Activated naive CD4-positive, alpha-beta T cell treated with anti-CD3 and anti-CD28 coated beads, Interleukin-2, amount 50 U/mL, for 24 hours (primary cell): ENCODE measurements around the gene CELA1.
A peak's percentile ranks its signal among the peaks of the same experiment; 100 is the strongest.

Source experiments
- H3K27ac Mint-ChIP-seq: one replicate; pipeline ENCODE4 v1.8.0; 2021; ENCODE audit warnings: mild to moderate bottlenecking, mixed read lengths
- H3K27me3 Mint-ChIP-seq: one replicate; pipeline ENCODE4 v1.8.0; 2021; ENCODE audit warnings: mixed read lengths
- H3K36me3 Mint-ChIP-seq: one replicate; pipeline ENCODE4 v1.8.0; 2021; ENCODE audit warnings: mixed read lengths
- H3K4me1 Mint-ChIP-seq: one replicate; pipeline ENCODE4 v1.8.0; 2021; ENCODE audit warnings: mixed read lengths
- H3K4me3 Mint-ChIP-seq: one replicate; pipeline ENCODE4 v1.8.0; 2021; ENCODE audit warnings: mild to moderate bottlenecking, mixed read lengths
- H3K9me3 Mint-ChIP-seq: one replicate; pipeline ENCODE4 v1.8.0; 2021; ENCODE audit warnings: mixed read lengths

Gene CELA1

DNA sequence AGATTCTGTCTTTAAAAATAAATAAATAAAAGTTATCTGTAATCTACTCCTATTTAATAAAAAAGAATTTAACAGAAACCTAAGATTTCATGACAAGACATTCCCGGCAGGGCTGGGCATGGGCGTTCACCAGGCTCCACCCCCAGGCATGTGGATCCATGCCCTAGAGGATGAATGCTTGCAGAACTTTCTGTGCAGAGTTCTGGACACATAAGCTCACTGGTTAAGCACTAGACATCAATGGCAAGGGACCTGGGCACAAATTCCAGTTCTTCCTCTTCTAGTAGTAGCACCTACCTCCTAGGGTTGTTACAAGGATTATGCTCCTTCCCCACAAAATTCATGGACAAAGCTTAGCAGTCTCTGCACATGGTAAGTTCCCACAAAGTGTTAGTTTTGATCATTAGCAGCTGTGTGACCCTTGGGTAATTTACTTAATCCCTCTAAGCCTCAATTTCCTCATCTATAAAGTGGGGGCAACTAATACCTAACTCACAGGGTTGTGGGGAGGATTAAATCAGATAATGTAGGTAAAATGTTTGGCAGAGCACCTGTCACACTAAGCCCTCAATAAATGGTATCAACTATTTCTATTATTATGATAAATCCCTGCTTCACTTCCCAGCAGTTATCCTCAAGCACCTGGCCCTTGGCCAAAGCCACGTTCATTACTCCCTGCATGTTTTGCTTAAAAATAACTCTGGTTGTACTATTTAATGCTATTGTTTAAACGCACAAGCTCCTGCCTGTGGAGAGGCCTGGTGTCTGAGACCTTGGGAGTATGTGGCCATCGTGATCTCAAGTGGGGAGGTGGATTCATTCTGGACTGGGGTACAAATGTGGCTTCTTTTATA is 35.0 kb upstream of the CELA1 start:
- peaks cover 16% of the 10 kb centered on the region for H3K36me3 Mint-ChIP-seq
- H3K9me3 Mint-ChIP-seq, result no peaks in the 10 kb centered on the region
- H3K27me3 Mint-ChIP-seq, result no peaks in the 10 kb centered on the region
- H3K27ac Mint-ChIP-seq, result no peak overlapping the region
- H3K4me3 Mint-ChIP-seq, result no peak overlapping the region
- H3K4me1 Mint-ChIP-seq, result peaks cover 32% of the 10 kb centered on the region

DNA sequence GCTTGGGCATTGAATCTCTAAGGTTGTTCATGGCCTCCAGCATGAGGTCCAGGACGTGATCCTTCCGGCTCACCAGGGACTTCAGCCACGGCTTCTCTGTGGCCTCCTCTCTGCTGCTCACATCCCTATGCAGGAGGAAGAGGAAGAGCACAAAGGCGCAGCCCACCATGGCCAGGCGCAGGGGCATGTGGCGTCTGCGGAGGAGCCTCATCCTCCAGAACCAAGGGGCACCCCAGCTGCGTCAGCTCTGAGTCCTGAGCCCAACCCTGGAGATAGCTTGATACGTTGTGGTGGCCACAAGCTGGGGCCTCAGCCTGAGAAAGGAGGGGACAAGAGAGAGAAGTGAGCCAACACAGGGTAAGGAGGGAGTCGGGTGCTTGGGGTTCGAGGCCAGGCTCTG is 33.1 kb upstream of the CELA1 start:
- peaks cover 36% of the 10 kb centered on the region for H3K4me1 Mint-ChIP-seq
- H3K4me3 Mint-ChIP-seq, result no peak overlapping the region
- no peaks in the 10 kb centered on the region for H3K27me3 Mint-ChIP-seq
- H3K27ac Mint-ChIP-seq, result no peak overlapping the region
- H3K9me3 Mint-ChIP-seq, result no peaks in the 10 kb centered on the region
- H3K36me3 Mint-ChIP-seq, result peaks cover 22% of the 10 kb centered on the region

DNA sequence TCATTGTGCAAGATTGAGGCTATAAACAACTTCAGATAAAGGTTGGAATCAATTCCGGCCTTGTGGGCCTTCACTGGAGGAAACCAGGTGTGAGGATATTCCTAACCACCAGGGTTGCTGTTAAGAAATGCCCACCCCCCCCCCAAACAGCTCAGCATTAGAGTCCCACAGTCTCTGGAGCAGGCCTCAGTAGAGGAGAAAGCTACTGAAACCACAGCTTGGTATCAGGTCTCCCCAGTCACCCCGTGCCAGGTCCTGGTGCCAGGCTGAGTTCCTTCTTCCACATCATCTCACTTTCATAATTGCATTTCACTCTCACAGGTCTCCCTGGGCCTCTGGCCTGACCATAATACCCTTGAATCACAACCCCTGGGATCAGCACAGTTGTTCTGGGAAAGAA is 32.3 kb upstream of the CELA1 start:
- H3K9me3 Mint-ChIP-seq, result no peaks in the 10 kb centered on the region
- H3K27ac Mint-ChIP-seq, result no peak overlapping the region
- H3K4me3 Mint-ChIP-seq, result no peak overlapping the region
- peaks cover 32% of the 10 kb centered on the region for H3K4me1 Mint-ChIP-seq
- H3K27me3 Mint-ChIP-seq, result no peaks in the 10 kb centered on the region
- H3K36me3 Mint-ChIP-seq, result peaks cover 22% of the 10 kb centered on the region

DNA sequence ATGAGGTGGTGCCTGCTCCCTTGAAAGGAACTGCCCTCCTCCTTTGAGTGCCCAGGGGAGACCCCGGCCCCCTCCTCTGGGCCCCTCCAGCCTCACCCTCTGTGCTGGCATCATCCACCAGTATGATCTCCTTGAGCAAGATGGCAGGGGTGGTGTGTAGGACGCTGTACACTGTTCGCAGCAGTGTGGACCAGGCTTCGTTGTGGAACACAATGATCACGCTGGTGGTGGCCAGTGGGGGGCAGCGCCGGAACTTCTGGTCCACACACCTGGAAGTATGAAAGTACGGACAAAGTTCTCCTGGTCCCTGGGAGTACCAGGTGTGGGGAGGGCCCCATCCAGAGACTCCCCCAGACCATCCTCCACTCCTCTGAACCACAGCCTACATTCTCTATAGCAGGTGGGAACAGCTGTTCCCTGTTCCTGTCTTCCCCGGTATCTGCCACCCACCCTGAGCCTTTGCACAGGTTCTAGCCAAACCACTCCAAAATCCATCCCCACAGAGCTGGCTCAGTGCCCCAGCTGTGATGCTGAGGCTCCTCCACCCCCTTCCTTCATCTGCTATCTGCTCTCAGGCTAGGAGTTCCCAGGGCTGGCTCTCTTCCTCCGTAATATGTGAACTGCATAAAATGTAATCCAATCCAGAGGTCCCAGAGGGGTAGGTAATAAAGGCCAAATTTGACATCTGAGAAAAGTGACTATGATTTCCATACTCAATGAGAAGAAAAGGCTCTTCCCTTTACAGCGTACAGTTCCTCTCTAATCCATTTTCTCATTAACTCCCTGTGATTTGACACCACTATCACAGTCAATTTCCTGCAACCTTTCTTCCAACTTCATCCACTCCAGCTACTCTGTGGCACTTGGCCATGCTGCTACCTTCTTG is 30.9 kb upstream of the CELA1 start:
- Mint-ChIP-seq H3K4me1 (peaks cover 23% of the 10 kb centered on the region), H3K27me3 (no peaks in the 10 kb centered on the region), H3K27ac (no peak overlapping the region), H3K36me3 (peaks cover 29% of the 10 kb centered on the region), H3K4me3 (no peak overlapping the region), H3K9me3 (no peaks in the 10 kb centered on the region)

DNA sequence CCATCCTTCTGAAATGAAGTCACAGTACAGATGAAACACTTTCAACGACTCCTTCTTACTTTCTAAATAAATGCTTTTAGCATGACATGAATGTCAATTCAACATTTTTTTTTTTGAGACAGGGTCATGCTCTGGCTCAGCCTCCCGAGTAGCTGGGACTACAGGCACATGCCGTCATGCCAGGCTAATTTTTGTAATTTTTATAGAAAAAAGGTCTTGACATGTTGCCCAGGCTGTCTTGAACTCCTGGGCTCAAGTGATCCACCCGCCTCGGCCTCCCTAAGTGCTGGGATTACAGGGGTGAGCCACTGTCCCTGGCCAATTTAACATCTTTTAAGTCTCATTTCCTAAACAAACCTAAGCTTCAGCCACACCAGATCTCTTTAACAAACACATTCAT is 28.4 kb upstream of the CELA1 start:
- peak overlapping the region; percentile 1 for H3K27ac Mint-ChIP-seq
- H3K4me1 Mint-ChIP-seq, result peaks cover 36% of the 10 kb centered on the region

DNA sequence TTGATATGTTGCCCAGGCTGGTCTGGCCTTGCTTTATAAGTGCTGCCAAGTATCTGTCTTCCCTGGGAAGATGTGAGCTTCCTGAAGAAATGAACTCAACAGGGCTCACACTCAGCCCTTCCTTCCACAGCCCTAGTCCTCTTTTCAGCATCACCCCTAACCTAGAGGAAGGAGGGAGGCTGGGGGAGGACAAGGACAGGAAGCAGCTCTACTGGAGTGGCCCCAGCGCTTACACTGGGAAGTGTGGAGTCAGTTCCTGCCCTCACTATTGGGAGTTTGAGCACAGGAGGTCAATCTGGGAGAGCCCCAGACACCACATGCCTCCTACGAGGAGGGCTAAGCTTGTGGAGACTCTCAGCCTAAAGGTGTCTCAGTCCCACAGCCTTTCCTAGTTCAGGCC is 27.9 kb upstream of the CELA1 start:
- Mint-ChIP-seq H3K36me3 (peaks cover 25% of the 10 kb centered on the region), H3K4me3 (no peak overlapping the region), H3K27me3 (no peaks in the 10 kb centered on the region), H3K9me3 (no peaks in the 10 kb centered on the region), H3K27ac (no peak overlapping the region), H3K4me1 (peaks cover 41% of the 10 kb centered on the region)

More for the DNA sequence above, 28.4 kb upstream of the CELA1 start:
- Mint-ChIP-seq H3K36me3 (peaks cover 25% of the 10 kb centered on the region), H3K9me3 (no peaks in the 10 kb centered on the region), H3K27me3 (no peaks in the 10 kb centered on the region), H3K4me3 (no peak overlapping the region)

DNA sequence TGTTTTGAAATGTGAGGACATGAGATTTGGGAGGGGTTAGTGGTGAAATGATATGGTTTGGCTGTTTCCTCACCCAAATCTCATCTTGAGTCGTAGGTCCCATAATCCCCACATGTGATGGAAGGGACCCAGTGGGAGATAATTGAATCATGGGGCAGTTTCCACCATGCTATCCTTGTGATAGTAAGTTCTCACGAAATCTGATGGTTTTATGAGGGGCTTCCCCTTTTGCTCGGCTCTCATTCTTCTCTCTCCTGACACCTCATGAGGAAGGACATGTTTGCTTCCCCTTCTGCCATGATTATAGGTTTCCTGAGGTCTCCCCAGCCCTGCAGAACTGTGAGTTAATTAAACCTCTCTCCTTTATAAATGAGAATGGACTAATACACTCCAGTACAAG is 26.7 kb upstream of the CELA1 start:
- Mint-ChIP-seq H3K4me1 (peaks cover 53% of the 10 kb centered on the region), H3K27ac (no peak overlapping the region), H3K27me3 (no peaks in the 10 kb centered on the region), H3K4me3 (no peak overlapping the region), H3K36me3 (peaks cover 21% of the 10 kb centered on the region), H3K9me3 (no peaks in the 10 kb centered on the region)

DNA sequence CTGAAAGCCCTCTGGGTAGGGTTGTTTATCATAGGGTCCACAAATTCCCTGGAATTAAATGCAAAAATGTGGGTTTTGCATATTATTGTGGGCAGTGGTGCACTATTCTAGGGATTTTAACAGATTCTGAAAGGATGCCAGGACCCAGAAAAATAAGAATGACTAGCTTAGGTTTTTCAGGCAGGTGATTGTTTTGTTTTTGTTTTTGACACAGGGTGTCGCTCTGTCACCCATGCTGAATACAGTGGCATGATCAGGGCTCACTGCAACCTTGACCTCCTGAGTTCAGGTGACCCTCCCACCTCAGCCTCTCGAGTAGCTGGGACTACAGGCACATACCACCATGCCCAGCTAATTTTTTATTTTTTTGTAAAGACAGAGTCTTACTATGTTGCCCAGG is 25.5 kb upstream of the CELA1 start:
- H3K4me1 Mint-ChIP-seq, result peaks cover 62% of the 10 kb centered on the region
- peaks cover 13% of the 10 kb centered on the region for H3K36me3 Mint-ChIP-seq
- H3K4me3 Mint-ChIP-seq, result no peak overlapping the region
- no peaks in the 10 kb centered on the region for H3K9me3 Mint-ChIP-seq
- H3K27ac Mint-ChIP-seq, result no peak overlapping the region
- H3K27me3 Mint-ChIP-seq, result no peaks in the 10 kb centered on the region

DNA sequence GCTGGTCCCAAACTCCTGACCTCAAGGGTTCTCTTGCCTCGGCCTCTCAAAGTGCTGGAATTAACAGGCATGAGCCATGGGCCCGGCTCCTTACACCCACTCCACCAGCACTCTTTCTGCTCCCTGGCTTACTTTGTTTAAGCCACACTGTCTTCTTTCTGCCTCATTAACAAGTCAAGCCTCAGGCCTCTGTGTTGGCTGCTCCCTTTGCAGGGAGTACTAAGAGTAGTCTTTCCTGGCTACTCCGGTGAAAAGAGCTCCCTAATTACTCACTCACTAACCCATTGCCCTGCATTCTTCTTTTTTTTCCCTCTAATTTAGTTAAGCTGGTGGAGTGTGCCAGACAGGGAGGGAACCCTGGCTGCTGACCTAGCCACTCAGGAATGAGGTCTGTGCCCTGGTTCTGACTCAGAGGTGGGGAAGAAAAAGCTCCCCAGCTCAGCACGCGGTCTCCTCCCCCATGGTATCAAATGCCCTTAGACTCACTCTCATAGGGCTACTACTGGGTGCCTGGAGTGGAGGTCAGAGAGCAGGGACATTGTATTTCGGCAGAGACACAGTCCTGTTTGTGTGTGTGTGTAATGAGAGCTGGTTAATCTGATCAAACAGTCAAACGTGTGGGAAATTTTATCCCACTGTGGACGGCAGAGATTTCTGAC is 24.9 kb upstream of the CELA1 start:
- Mint-ChIP-seq H3K9me3 (no peaks in the 10 kb centered on the region), H3K27ac (peak overlapping the region; percentile 73), H3K4me3 (no peak overlapping the region), H3K36me3 (peaks cover 13% of the 10 kb centered on the region), H3K4me1 (peaks cover 62% of the 10 kb centered on the region), H3K27me3 (no peaks in the 10 kb centered on the region)

DNA sequence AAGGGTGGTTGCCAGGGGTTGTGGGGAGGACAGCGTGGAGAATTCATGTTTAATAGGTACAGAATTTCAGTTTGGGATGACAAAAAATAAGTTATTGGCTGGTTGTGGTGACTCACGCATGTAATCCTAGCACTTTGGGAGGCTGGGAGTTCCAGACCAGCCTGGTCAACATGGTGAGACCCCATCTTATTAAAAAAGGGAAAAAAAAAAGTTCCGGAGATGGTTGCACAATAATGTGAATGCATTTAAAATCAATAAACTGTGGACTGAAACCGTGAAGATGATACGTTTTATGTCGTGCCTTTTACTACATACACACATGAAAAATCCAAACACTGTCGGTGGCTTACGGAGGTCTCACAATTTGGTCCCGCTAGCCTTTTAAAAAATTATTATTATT is 24.2 kb upstream of the CELA1 start:
- Mint-ChIP-seq H3K4me3 (no peak overlapping the region), H3K36me3 (peaks cover 13% of the 10 kb centered on the region), H3K27ac (peak overlapping the region; percentile 80), H3K9me3 (no peaks in the 10 kb centered on the region), H3K27me3 (no peaks in the 10 kb centered on the region), H3K4me1 (peaks cover 66% of the 10 kb centered on the region)

DNA sequence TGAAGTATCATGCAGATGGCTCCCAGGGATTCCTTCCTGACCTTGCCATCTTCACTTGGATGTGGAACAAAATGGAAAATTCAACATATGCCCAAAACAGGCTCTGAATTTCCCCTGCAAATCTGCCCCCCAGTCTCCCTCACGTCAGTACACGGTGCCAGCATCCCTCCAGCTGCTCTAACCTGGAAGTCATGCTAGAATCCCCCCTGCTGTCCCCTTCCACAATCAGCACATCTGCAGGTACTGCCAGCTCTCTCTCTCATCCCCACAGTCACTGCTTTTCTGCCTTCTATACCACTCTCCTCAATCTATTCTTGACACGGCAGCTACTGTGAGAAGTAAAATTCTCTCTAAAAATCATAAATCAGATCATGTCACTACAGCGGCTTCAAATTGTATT is 23.1 kb upstream of the CELA1 start:
- Mint-ChIP-seq H3K4me3 (peak overlapping the region; percentile 73), H3K27me3 (no peaks in the 10 kb centered on the region), H3K27ac (peak overlapping the region; percentile 76), H3K9me3 (no peaks in the 10 kb centered on the region), H3K36me3 (peaks cover 7% of the 10 kb centered on the region), H3K4me1 (peaks cover 58% of the 10 kb centered on the region)

DNA sequence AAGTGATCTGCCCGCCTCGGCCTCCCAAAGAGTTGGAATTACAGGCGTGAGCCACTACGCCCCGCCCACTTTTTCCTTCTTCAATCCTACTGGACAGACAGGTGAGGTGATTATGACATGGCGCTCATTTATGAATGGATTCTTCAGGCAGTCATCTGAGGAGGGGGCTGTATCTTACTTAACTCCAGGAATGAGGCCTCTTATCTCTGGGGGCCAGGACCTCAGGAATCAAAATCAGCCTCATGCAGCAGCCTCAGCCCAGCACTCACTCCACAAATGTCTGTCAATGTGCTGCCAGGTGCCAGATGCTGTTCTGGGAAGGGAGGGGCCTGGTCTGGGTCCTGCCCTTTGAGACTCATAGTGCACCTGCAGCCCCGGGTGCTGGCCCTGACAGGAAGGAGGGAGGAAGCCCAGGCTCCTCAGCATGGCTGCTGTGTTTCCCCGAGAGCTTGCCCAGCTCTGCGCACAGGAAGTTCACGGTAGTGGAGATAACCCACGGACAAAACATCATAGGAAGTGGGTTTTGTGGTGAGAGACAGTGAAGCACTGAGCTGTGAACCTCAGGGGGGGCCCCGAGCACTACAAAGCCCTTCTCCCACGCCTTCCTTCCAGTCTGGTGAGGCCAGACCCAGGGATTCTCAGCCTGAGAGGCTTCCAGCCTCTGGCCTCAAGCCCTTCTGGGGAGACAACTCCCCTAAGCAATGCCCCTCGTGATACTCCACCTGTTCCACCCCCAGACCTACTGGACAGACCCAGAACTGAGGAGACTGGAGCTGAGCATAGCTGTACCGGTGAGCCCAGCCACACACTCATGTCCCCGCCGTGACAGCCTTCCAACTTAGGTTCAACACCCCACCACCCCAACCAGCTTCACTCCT is 22.4 kb upstream of the CELA1 start:
- H3K4me1 Mint-ChIP-seq, result peaks cover 57% of the 10 kb centered on the region
- H3K27ac Mint-ChIP-seq, result peak overlapping the region; percentile 91
- H3K36me3 Mint-ChIP-seq, result peaks cover 7% of the 10 kb centered on the region

DNA sequence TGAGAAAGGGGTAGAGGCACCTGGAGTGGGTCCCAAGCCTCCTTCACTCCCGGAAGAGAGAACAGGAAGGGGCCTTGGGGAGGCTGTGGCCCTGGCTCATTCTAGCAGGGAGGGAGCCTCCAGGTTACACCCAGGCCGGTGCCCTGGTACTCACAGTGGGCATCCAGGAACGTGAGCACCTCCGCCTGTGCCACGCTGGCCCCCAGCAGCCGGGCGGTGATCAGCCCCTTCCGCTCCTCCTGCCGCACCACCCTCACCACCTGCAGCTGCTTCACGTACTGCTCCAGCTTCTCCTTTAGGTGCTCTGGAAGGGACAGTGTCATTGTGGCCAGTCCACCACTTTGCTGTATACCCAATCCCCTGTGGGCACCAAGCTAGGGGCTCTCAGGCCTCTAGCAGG is 18.8 kb upstream of the CELA1 start:
- Mint-ChIP-seq H3K4me1 (peaks cover 34% of the 10 kb centered on the region), H3K4me3 (no peak overlapping the region), H3K36me3 (peaks cover 7% of the 10 kb centered on the region), H3K9me3 (no peaks in the 10 kb centered on the region), H3K27me3 (no peaks in the 10 kb centered on the region), H3K27ac (peak overlapping the region; percentile 59)

More for the DNA sequence above, 22.4 kb upstream of the CELA1 start:
- Mint-ChIP-seq H3K27me3 (no peaks in the 10 kb centered on the region), H3K9me3 (no peaks in the 10 kb centered on the region), H3K4me3 (peak overlapping the region; percentile 73)

DNA sequence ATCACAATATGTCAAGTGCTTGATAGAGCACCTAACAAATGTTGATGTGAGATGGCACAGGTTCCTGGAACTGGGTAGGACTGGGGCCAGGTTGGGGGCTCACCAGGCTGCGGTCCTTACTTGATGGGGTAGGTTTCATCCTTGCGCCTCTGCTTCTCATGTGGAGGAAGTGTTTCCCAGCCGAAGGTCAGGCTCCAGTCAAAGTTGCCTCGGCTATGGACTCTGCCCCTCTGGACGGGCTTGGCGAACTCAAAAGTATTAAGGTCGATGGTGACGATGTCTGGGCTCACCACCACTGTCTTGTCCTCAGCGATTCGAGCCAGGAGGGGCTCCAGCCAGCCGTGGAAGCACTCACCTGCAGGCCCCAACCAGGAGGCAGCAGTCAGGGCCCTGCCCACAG is 17.5 kb upstream of the CELA1 start:
- Mint-ChIP-seq H3K4me1 (peaks cover 21% of the 10 kb centered on the region), H3K4me3 (no peak overlapping the region), H3K36me3 (peaks cover 12% of the 10 kb centered on the region), H3K27ac (no peak overlapping the region), H3K9me3 (no peaks in the 10 kb centered on the region), H3K27me3 (no peaks in the 10 kb centered on the region)
